Trophoblast cell (in vitro differentiated cells and primary cell): ENCODE measurements around the gene GNG12.

Experiments used
- DNase-seq, 2 donors: peaks; one replicate each; pipeline ENCODE4 v3.0.0-alpha.2; 2016
- H2AFZ ChIP-seq: 2 replicates; pipeline ENCODE4 v1.6.1; 2013; ENCODE audit warnings: low read length, moderate library complexity, mild to moderate bottlenecking; ENCODE audit not compliant: insufficient read depth, poor library complexity
- H2AK5ac ChIP-seq: 2 replicates; pipeline ENCODE4 v1.6.1; 2013; ENCODE audit warnings: mild to moderate bottlenecking, low read length
- H2BK120ac ChIP-seq: 2 replicates; pipeline ENCODE4 v1.6.1; 2013; ENCODE audit warnings: low read length, mild to moderate bottlenecking, moderate library complexity; ENCODE audit not compliant: insufficient read depth, poor library complexity
- H2BK12ac ChIP-seq: 2 replicates; pipeline ENCODE4 v1.6.1; 2013; ENCODE audit warnings: mild to moderate bottlenecking, low read length, moderate library complexity
- H2BK5ac ChIP-seq: 2 replicates; pipeline ENCODE4 v1.6.1; 2013; ENCODE audit warnings: low read length, low read depth, moderate library complexity, mild to moderate bottlenecking; ENCODE audit not compliant: poor library complexity
- H3K14ac ChIP-seq: 2 replicates; pipeline ENCODE4 v1.6.1; 2013; ENCODE audit warnings: mild to moderate bottlenecking, low read length
- H3K18ac ChIP-seq: 2 replicates; pipeline ENCODE4 v1.6.1; 2013; ENCODE audit warnings: mild to moderate bottlenecking, low read length
- H3K23ac ChIP-seq: 2 replicates; pipeline ENCODE4 v1.6.1; 2013; ENCODE audit warnings: low read length
- H3K27ac ChIP-seq: 2 replicates; pipeline ENCODE4 v1.5.1; 2013; ENCODE audit warnings: low read depth, mild to moderate bottlenecking, inconsistent platforms, low read length, moderate library complexity
- H3K27me3 ChIP-seq: 2 replicates; pipeline ENCODE4 v1.6.1; 2013; ENCODE audit warnings: inconsistent platforms, mild to moderate bottlenecking, low read length, moderate library complexity; ENCODE audit not compliant: insufficient read depth
- H3K36me3 ChIP-seq, 2 experiments: 1 replicate in 1 of 2; 2 replicates in 1 of 2; pipeline ENCODE4 v1.6.1; 2013; ENCODE audit warnings: low read length in 2 of 2, mild to moderate bottlenecking in 2 of 2, moderate library complexity in 1 of 2; ENCODE audit not compliant: insufficient read depth in 2 of 2, control insufficient read depth in 1 of 2
- H3K4ac ChIP-seq: 2 replicates; pipeline ENCODE4 v1.6.1; 2013; ENCODE audit warnings: low read depth, mild to moderate bottlenecking, low read length, moderate library complexity
- H3K4me1 ChIP-seq, 2 experiments: 1 replicate in 1 of 2; 2 replicates in 1 of 2; pipeline ENCODE4 v1.6.1; 2013; ENCODE audit warnings: low read length in 2 of 2, mild to moderate bottlenecking in 2 of 2, moderate library complexity in 1 of 2; ENCODE audit not compliant: insufficient read depth in 2 of 2, control insufficient read depth in 1 of 2
- H3K4me2 ChIP-seq: 2 replicates; pipeline ENCODE4 v1.6.1; 2013; ENCODE audit warnings: inconsistent platforms, mild to moderate bottlenecking, low read length, moderate library complexity
- H3K4me3 ChIP-seq: 2 replicates; pipeline ENCODE4 v1.5.1; 2013; ENCODE audit warnings: mild to moderate bottlenecking, low read depth, low read length, inconsistent platforms
- H3K79me1 ChIP-seq: one replicate; pipeline ENCODE4 v1.6.1; 2013; ENCODE audit warnings: low read length
- H3K79me2 ChIP-seq: 2 replicates; pipeline ENCODE4 v1.6.1; 2013; ENCODE audit warnings: low read length, mild to moderate bottlenecking; ENCODE audit not compliant: control insufficient read depth, insufficient read depth, poor library complexity
- H3K9ac ChIP-seq: 2 replicates; pipeline ENCODE4 v1.6.1; 2013; ENCODE audit warnings: mild to moderate bottlenecking, low read length
- H3K9me3 ChIP-seq: 2 replicates; pipeline ENCODE4 v1.6.1; 2013; ENCODE audit warnings: low read depth, mild to moderate bottlenecking, control low read depth, inconsistent platforms, low read length; ENCODE audit not compliant: insufficient read depth
- H4K12ac ChIP-seq: 2 replicates; pipeline ENCODE4 v1.6.1; 2013; ENCODE audit warnings: low read depth, mild to moderate bottlenecking, low read length, moderate library complexity
- H4K8ac ChIP-seq: 2 replicates; pipeline ENCODE4 v1.6.1; 2013; ENCODE audit warnings: low read depth, mild to moderate bottlenecking, low read length, moderate library complexity
- H4K91ac ChIP-seq: one replicate; pipeline ENCODE4 v1.6.1; 2013; ENCODE audit warnings: low read depth, mild to moderate bottlenecking, low read length, moderate library complexity
- WGBS: extraction: QIAGEN DNeasy Blood & Tissue Kit; methylation state at CpG from one replicate; pipeline ENCODE4 v1.1.7; 2013; ENCODE audit warnings: missing lambda C conversion rate; ENCODE audit not compliant: insufficient read length, insufficient coverage; ENCODE audit errors: extremely low coverage; 5-methylcytosine and 5-hydroxymethylcytosine counted together

The GNG12 gene

DNA sequence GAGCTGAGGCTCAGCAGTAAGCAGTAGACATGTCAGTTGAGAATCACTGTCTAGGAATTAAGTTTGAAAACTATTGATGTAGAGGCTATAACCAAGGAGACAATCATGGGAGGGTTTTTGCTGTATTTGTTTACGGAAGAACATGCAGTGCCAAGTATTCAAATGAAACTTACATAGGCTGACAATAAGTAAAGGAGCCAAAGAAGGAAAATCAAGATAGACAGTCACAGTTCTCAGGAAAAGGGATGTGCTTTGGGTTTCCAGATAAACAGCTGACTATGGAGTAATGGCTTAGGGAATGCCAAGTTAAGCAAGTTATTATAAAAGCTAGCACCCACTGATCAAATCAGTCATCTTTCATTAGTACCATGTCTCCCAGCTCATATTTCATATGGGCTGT, 21.5 kb downstream of the GNG12 start:
- Histone ChIP-seq H3K9ac (no peak overlapping the region), H4K91ac (no peak overlapping the region), H3K27ac (no peak overlapping the region), H3K27me3 (no peaks in the 10 kb centered on the region), H3K4me3 (no peak overlapping the region), H3K18ac (no peak overlapping the region), H2AFZ (no peak overlapping the region), H3K4ac (no peak overlapping the region), H3K4me1 (peaks cover 0 to 3% of the 10 kb centered on the region in 2 experiments), H3K79me1 (peaks cover 3% of the 10 kb centered on the region), H2BK5ac (no peak overlapping the region), H2BK12ac (no peak overlapping the region), H3K14ac (no peak overlapping the region), H3K36me3 (no peaks in the 10 kb centered on the region), H3K4me2 (no peak overlapping the region), H4K8ac (no peak overlapping the region), H2BK120ac (no peak overlapping the region), H3K9me3 (no peaks in the 10 kb centered on the region), H4K12ac (no peak overlapping the region), H2AK5ac (no peak overlapping the region), H3K79me2 (no peaks in the 10 kb centered on the region), H3K23ac (no peak overlapping the region)
- no CpG with 5 or more reads among the region's 1 CpG for WGBS
- DNase-seq, result no peak

- Histone ChIP-seq H3K4me2 (no peak overlapping the region), H3K4me1 (no peaks in the 10 kb centered on the region), H4K12ac (no peak overlapping the region), H4K91ac (no peak overlapping the region), H3K36me3 (no peaks in the 10 kb centered on the region), H2AFZ (no peak overlapping the region), H2BK5ac (no peak overlapping the region), H3K23ac (no peak overlapping the region), H3K18ac (no peak overlapping the region), H3K27me3 (no peaks in the 10 kb centered on the region), H3K4ac (no peak overlapping the region), H4K8ac (no peak overlapping the region), H3K4me3 (no peak overlapping the region), H2BK12ac (no peak overlapping the region), H2AK5ac (no peak overlapping the region), H3K14ac (no peak overlapping the region), H3K9ac (no peak overlapping the region), H3K79me2 (no peaks in the 10 kb centered on the region), H3K9me3 (no peaks in the 10 kb centered on the region), H3K27ac (no peak overlapping the region), H3K79me1 (no peaks in the 10 kb centered on the region), H2BK120ac (no peak overlapping the region)
- no peak for DNase-seq
- WGBS, result no CpG with 5 or more reads among the region's 4 CpGs
Observed at GRCh38 chr1:67809887-67810286, 23.4 kb downstream of the GNG12 start.

DNA sequence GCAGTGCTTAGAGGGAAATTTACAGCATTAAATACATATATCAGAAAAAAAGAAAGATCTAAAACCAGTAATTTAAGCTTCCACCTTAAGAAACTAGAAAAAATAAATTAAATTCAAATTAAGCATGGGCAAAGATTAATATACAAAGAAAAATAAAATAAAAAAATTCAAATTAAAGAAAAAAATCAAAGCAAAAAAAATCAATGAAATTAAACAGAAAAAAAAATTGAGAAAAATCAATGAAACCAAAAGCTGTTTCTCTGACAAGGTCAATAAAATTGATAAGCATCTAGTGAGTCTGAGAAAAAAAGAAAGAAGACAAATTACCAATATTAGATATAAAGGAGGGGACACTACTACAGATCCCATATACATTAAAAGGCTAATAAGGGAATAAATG, 26.0 kb downstream of the GNG12 start:
- no peak overlapping the region for H3K14ac ChIP-seq
- no peaks in the 10 kb centered on the region for H3K36me3 ChIP-seq
- no peak overlapping the region for H3K4me3 ChIP-seq
- no peaks in the 10 kb centered on the region for H3K9me3 ChIP-seq
- H3K27ac ChIP-seq, result no peak overlapping the region
- H2BK120ac ChIP-seq, result no peak overlapping the region
- no peak overlapping the region for H2BK5ac ChIP-seq
- H4K91ac ChIP-seq, result no peak overlapping the region
- H3K4me2 ChIP-seq, result no peak overlapping the region
- H3K9ac ChIP-seq, result no peak overlapping the region
- H3K79me2 ChIP-seq, result no peaks in the 10 kb centered on the region
- H2BK12ac ChIP-seq, result no peak overlapping the region
- peaks cover 0 to 4% of the 10 kb centered on the region in 2 experiments for H3K4me1 ChIP-seq
- no peak overlapping the region for H4K12ac ChIP-seq
- DNase-seq, result no peak
- no peak overlapping the region for H3K18ac ChIP-seq
- no peak overlapping the region for H2AFZ ChIP-seq
- H2AK5ac ChIP-seq, result no peak overlapping the region
- no peak overlapping the region for H3K4ac ChIP-seq
- no peaks in the 10 kb centered on the region for H3K27me3 ChIP-seq
- no peaks in the 10 kb centered on the region for H3K79me1 ChIP-seq
- H3K23ac ChIP-seq, result no peak overlapping the region
- no peak overlapping the region for H4K8ac ChIP-seq

GRCh38 chr1:67804710-67805109, 28.6 kb downstream of the GNG12 start:
- Histone ChIP-seq H3K18ac (no peak overlapping the region), H3K9ac (no peak overlapping the region), H3K36me3 (no peaks in the 10 kb centered on the region), H2AK5ac (no peak overlapping the region), H3K23ac (no peak overlapping the region), H2BK120ac (no peak overlapping the region), H4K91ac (no peak overlapping the region), H3K9me3 (no peaks in the 10 kb centered on the region), H3K14ac (no peak overlapping the region), H3K79me2 (no peaks in the 10 kb centered on the region), H4K8ac (no peak overlapping the region), H3K4ac (no peak overlapping the region), H3K79me1 (no peaks in the 10 kb centered on the region), H2BK12ac (no peak overlapping the region), H3K4me1 (peaks cover 0 to 4% of the 10 kb centered on the region in 2 experiments), H3K4me3 (no peak overlapping the region), H3K4me2 (no peak overlapping the region), H2AFZ (no peak overlapping the region), H3K27me3 (no peaks in the 10 kb centered on the region), H3K27ac (no peak overlapping the region), H4K12ac (no peak overlapping the region), H2BK5ac (no peak overlapping the region)
- DNase-seq, result no peak
- no CpG with 5 or more reads among the region's 2 CpGs for WGBS
